KBM-7 (cell line): ENCODE measurements around the gene CDCP2.
A peak's percentile ranks its signal among the peaks of the same experiment; 100 is the strongest.
"Not testable (repeated sequence)": the region's sequence is repeated elsewhere in the genome, so short reads cannot be mapped to it uniquely, and the experiment has no call there.

Source experiments
- DNase-seq: peaks from one replicate; pipeline ENCODE4 v3.0.0-alpha.2; 2015
- in situ Hi-C: fragments of 300-500 bp; cut with MboI; formaldehyde crosslinking; loops from 2 replicates; pipeline ENCODE4 v1.14.3; 2020; ENCODE audit warnings: low sequenced_read_pairs, low pct_unique_long_range_greater_than_20kb, mixed read lengths

CDCP2 gene

GRCh38 chr1:54169068-54169467 is 16.3 kb upstream of the CDCP2 start:
- no peak for DNase-seq
- in situ Hi-C loops, result no loop called here

GRCh38 chr1:54168206-54168965 is 15.6 kb upstream of the CDCP2 start:
- in situ Hi-C loops, result no loop called here
- DNase-seq, result no peak

- in situ Hi-C loops, result no loop called here
- no peak for DNase-seq
These were observed 14.8 kb upstream of the CDCP2 start for GRCh38 chr1:54167422-54168139.

- in situ Hi-C loops, DNase-seq: not testable (repeated sequence)
These were observed 13.6 kb upstream of the CDCP2 start for GRCh38 chr1:54166357-54166756.

- DNase-seq, result no peak
- in situ Hi-C loops, result no loop called here
These were observed 12.3 kb upstream of the CDCP2 start for GRCh38 chr1:54165146-54165545.

- in situ Hi-C loops, result no loop called here
- DNase-seq, result no peak
These were observed 10.8 kb upstream of the CDCP2 start for GRCh38 chr1:54163573-54163972.

GRCh38 chr1:54163051-54163450 is 10.3 kb upstream of the CDCP2 start:
- DNase-seq, result no peak
- in situ Hi-C loops, result no loop called here

GRCh38 chr1:54161495-54162168 is 8.8 kb upstream of the CDCP2 start:
- in situ Hi-C loops, result no loop called here
- no peak for DNase-seq

GRCh38 chr1:54160351-54160750 is 7.6 kb upstream of the CDCP2 start:
- in situ Hi-C loops, result no loop called here
- DNase-seq, result no peak

- DNase-seq, result no peak
- in situ Hi-C loops, result no loop called here
These were observed 7.0 kb upstream of the CDCP2 start for GRCh38 chr1:54159733-54160316.

- in situ Hi-C loops, result no loop called here
- DNase-seq, result no peak
These were observed 5.3 kb upstream of the CDCP2 start for GRCh38 chr1:54158071-54158470.

GRCh38 chr1:54157401-54157800 is 4.6 kb upstream of the CDCP2 start:
- DNase-seq, result no peak
- in situ Hi-C loops, result no loop called here

- no peak for DNase-seq
- in situ Hi-C loops, result no loop called here
These were observed 4.2 kb upstream of the CDCP2 start for GRCh38 chr1:54156986-54157385.

- in situ Hi-C loops, result no loop called here
- DNase-seq, result no peak
These were observed 3.4 kb upstream of the CDCP2 start for GRCh38 chr1:54156201-54156600.

- DNase-seq, result peak; percentile 63
- in situ Hi-C loops, result no loop called here
These were observed 987 bp upstream of the CDCP2 start for GRCh38 chr1:54153535-54154439.

GRCh38 chr1:54151013-54151412 is 1.8 kb downstream of the CDCP2 start:
- DNase-seq, result no peak
- in situ Hi-C loops, result no loop called here

GRCh38 chr1:54149734-54150133 is 3.1 kb downstream of the CDCP2 start:
- in situ Hi-C loops, result no loop called here
- no peak for DNase-seq

- in situ Hi-C loops, result no loop called here
These were observed 8.4 kb downstream of the CDCP2 start for GRCh38 chr1:54144366-54144765.

More at GRCh38 chr1:54144366-54144765, 8.4 kb downstream of the CDCP2 start:
- DNase-seq, result no peak
